H9 (cell line): ENCODE data around the gene LRRC34. TPM values are rescaled to one million over a fixed set of nuclear protein-coding genes. Genes with fewer than 3 reads are reported as not detected.

Source experiments
- DNase-seq: peaks from one replicate; pipeline ENCODE4 v3.0.0-alpha.2; 2017
- H2AFZ ChIP-seq: one replicate; pipeline ENCODE4 v1.6.1; 2013; ENCODE audit warnings: mild to moderate bottlenecking, low read length, control low read depth, moderate library complexity
- H2AK5ac ChIP-seq: 2 replicates; pipeline ENCODE4 v1.6.1; 2013; ENCODE audit warnings: low read length, control low read depth, mixed read lengths; ENCODE audit not compliant: insufficient read length
- H2BK120ac ChIP-seq: one replicate; pipeline ENCODE4 v1.6.1; 2013; ENCODE audit warnings: low read depth, mild to moderate bottlenecking, low read length, control low read depth, inconsistent platforms; ENCODE audit not compliant: poor library complexity, severe bottlenecking
- H2BK12ac ChIP-seq: 2 replicates; pipeline ENCODE4 v1.6.1; 2013; ENCODE audit warnings: low read length, control low read depth, mixed read lengths, low read depth; ENCODE audit not compliant: insufficient read length
- H2BK15ac ChIP-seq: 2 replicates; pipeline ENCODE4 v1.6.1; 2013; ENCODE audit warnings: low read depth, low read length, control low read depth
- H2BK20ac ChIP-seq: one replicate; pipeline ENCODE4 v1.6.1; 2013; ENCODE audit warnings: low read depth, mild to moderate bottlenecking, low read length, control low read depth, inconsistent platforms; ENCODE audit not compliant: poor library complexity, severe bottlenecking
- H2BK5ac ChIP-seq: 2 replicates; pipeline ENCODE4 v1.6.1; 2013; ENCODE audit warnings: low read length, control low read depth, mixed read lengths; ENCODE audit not compliant: insufficient read length
- H3K14ac ChIP-seq: 2 replicates; pipeline ENCODE4 v1.6.1; 2013; ENCODE audit warnings: low read length, control low read depth; ENCODE audit not compliant: insufficient read depth
- H3K18ac ChIP-seq: 2 replicates; pipeline ENCODE4 v1.6.1; 2013; ENCODE audit warnings: low read depth, mild to moderate bottlenecking, mixed read lengths, low read length, control low read depth; ENCODE audit not compliant: insufficient read length
- H3K23ac ChIP-seq: 2 replicates; pipeline ENCODE4 v1.6.1; 2013; ENCODE audit warnings: low read length, control low read depth, mixed read lengths, low read depth; ENCODE audit not compliant: insufficient read length
- H3K23me2 ChIP-seq: 2 replicates; pipeline ENCODE4 v1.6.1; 2013; ENCODE audit warnings: low read depth, mild to moderate bottlenecking, mixed read lengths, low read length, control low read depth; ENCODE audit not compliant: insufficient read length, poor library complexity, severe bottlenecking
- H3K27ac ChIP-seq: 2 replicates; pipeline ENCODE4 v1.5.1; 2013; ENCODE audit warnings: low read length, control low read depth, mixed read lengths, low read depth; ENCODE audit not compliant: insufficient read length
- H3K27me3 ChIP-seq: 2 replicates; pipeline ENCODE4 v1.6.1; 2013; ENCODE audit warnings: low read length, control low read depth, inconsistent platforms; ENCODE audit not compliant: insufficient read depth
- H3K4ac ChIP-seq: 2 replicates; pipeline ENCODE4 v1.6.1; 2013; ENCODE audit warnings: low read depth, mild to moderate bottlenecking, control low read depth, inconsistent platforms, low read length, moderate library complexity
- H3K4me1 ChIP-seq: 2 replicates; pipeline ENCODE4 v1.6.1; 2013; ENCODE audit warnings: low read length, control low read depth, inconsistent platforms; ENCODE audit not compliant: insufficient read depth
- H3K4me2 ChIP-seq: 2 replicates; pipeline ENCODE4 v1.6.1; 2013; ENCODE audit warnings: low read length, control low read depth, mixed read lengths; ENCODE audit not compliant: insufficient read length, insufficient read depth
- H3K56ac ChIP-seq: 2 replicates; pipeline ENCODE4 v1.6.1; 2013; ENCODE audit warnings: low read depth, mild to moderate bottlenecking, mixed read lengths, low read length, control low read depth; ENCODE audit not compliant: insufficient read length
- H3K79me1 ChIP-seq: 2 replicates; pipeline ENCODE4 v1.6.1; 2013; ENCODE audit warnings: low read depth, mild to moderate bottlenecking, moderate library complexity, low read length, control low read depth, inconsistent platforms; ENCODE audit not compliant: insufficient read depth, poor library complexity, severe bottlenecking
- H3K79me2 ChIP-seq: 2 replicates; pipeline ENCODE4 v1.6.1; 2013; ENCODE audit warnings: low read length, control low read depth, inconsistent platforms; ENCODE audit not compliant: insufficient read depth
- H3K9ac ChIP-seq: 2 replicates; pipeline ENCODE4 v1.6.1; 2013; ENCODE audit warnings: low read length, control low read depth, mixed read lengths; ENCODE audit not compliant: insufficient read length; ENCODE audit errors: extremely low read depth
- H3K9me3 ChIP-seq: one replicate; pipeline ENCODE4 v1.6.1; 2013; ENCODE audit warnings: low read depth, low read length, inconsistent platforms; ENCODE audit not compliant: control insufficient read depth
- H3T11ph ChIP-seq: one replicate; pipeline ENCODE4 v1.6.1; 2013; ENCODE audit warnings: mild to moderate bottlenecking, low read length, control low read depth, inconsistent platforms
- H4K20me1 ChIP-seq: one replicate; pipeline ENCODE4 v1.6.1; 2013; ENCODE audit not compliant: control insufficient read depth, insufficient read length, insufficient read depth
- H4K5ac ChIP-seq: 2 replicates; pipeline ENCODE4 v1.6.1; 2013; ENCODE audit warnings: low read depth, mild to moderate bottlenecking, mixed read lengths, low read length, control low read depth; ENCODE audit not compliant: insufficient read length
- H4K8ac ChIP-seq: replicated peaks from 2 replicates; pipeline ENCODE4 v1.6.1; 2013; ENCODE audit warnings: low read length, control low read depth, mixed read lengths, low read depth; ENCODE audit not compliant: insufficient read length
- H4K91ac ChIP-seq: 2 replicates; pipeline ENCODE4 v1.6.1; 2013; ENCODE audit warnings: low read depth, mild to moderate bottlenecking, moderate library complexity, mixed read lengths, low read length, control low read depth; ENCODE audit not compliant: insufficient read length
- H3K27ac Mint-ChIP-seq, 3 experiments: 2 replicates in 2 of 3; 3 replicates in 1 of 3; pipeline ENCODE4 v1.8.0; 2020 to 2021; ENCODE audit warnings: mixed read lengths in 3 of 3, mild to moderate bottlenecking in 1 of 3, moderate library complexity in 1 of 3
- H3K27me3 Mint-ChIP-seq: 2 replicates; pipeline ENCODE4 v1.8.0; 2021; ENCODE audit warnings: low read depth, mild to moderate bottlenecking, moderate library complexity, mixed read lengths
- H3K36me3 Mint-ChIP-seq, 3 experiments: 2 replicates in 2 of 3; 3 replicates in 1 of 3; pipeline ENCODE4 v1.8.0; 2020 to 2021; ENCODE audit warnings: low read depth in 3 of 3, mixed read lengths in 3 of 3; ENCODE audit not compliant: insufficient read depth in 1 of 3
- H3K4me1 Mint-ChIP-seq, 2 experiments: 2 replicates each; pipeline ENCODE4 v1.8.0; 2020; ENCODE audit warnings: mixed read lengths in 2 of 2
- H3K4me3 Mint-ChIP-seq, 2 experiments: 2 replicates in 1 of 2; 3 replicates in 1 of 2; pipeline ENCODE4 v1.8.0; 2020 to 2021; ENCODE audit warnings: mild to moderate bottlenecking in 2 of 2, mixed read lengths in 2 of 2, moderate library complexity in 1 of 2
- H3K9me3 Mint-ChIP-seq, 2 experiments: 2 replicates in 1 of 2; 3 replicates in 1 of 2; pipeline ENCODE4 v1.8.0; 2020; ENCODE audit warnings: mild to moderate bottlenecking in 2 of 2, mixed read lengths in 2 of 2, moderate library complexity in 1 of 2
- WGBS: extraction: QIAGEN DNeasy Blood & Tissue Kit; methylation state at CpG from one replicate; pipeline ENCODE4 v1.1.7; 2013; ENCODE audit warnings: missing lambda C conversion rate, low lambda C conversion rate, mixed read lengths; ENCODE audit not compliant: insufficient read length; ENCODE audit errors: extremely low coverage; 5-methylcytosine and 5-hydroxymethylcytosine counted together
- total RNA-seq: library from RNA; stranded (reverse); gene quantifications from 2 replicates; pipeline ENCODE4 v1.2.1, GENCODE V29; 2021
- TF ChIP-seq, protein P1 (sequence below): fragments of 200-600 bp; sonication (generic); conservative IDR thresholded peaks from 3 replicates; pipeline ENCODE4 v1.8.0; 2021; ENCODE audit warnings: antibody characterized with exemption, mild to moderate bottlenecking

Gene LRRC34
- total RNA-seq, 1 experiment from 2014 or later, result 4.6 TPM

DNA sequence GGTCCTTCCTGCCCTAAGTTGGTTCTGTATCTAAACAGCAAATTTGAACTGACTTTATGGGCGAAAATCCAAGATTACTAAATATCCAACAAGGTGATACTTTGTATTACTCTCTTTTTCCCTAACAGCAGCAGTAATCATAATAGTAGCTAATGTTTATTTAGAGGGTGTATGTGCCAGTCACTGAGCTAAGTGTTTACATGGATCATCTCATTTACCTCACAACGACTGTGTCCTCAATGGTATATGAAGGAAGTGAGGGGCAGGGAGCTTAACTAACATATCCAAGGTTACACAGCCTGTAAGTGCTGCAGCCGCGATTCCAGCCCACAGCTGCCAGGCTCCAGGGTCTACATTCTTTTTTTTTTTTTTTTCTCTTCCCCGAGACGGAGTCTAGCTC is 10.3 kb upstream of the LRRC34 start:
- Histone ChIP-seq H2BK20ac (no peak overlapping the region), H3K27me3 (no peaks in the 10 kb centered on the region), H2AK5ac (no peak overlapping the region), H2BK15ac (no peak overlapping the region), H3K9ac (no peak overlapping the region), H3K9me3 (no peaks in the 10 kb centered on the region), H3K23ac (no peak overlapping the region), H4K91ac (no peak overlapping the region), H3K23me2 (no peaks in the 10 kb centered on the region), H3K14ac (no peak overlapping the region), H2BK120ac (no peak overlapping the region), H4K20me1 (no peaks in the 10 kb centered on the region), H3K56ac (no peak overlapping the region), H3K79me1 (no peaks in the 10 kb centered on the region), H3K18ac (no peak overlapping the region), H3K4me2 (no peak overlapping the region), H2BK5ac (no peak overlapping the region), H4K8ac (no peak overlapping the region), H3T11ph (no peak overlapping the region), H3K4me1 (no peaks in the 10 kb centered on the region), H2BK12ac (no peak overlapping the region), H2AFZ (no peak overlapping the region), H3K27ac (no peak overlapping the region), H4K5ac (no peak overlapping the region), H3K4ac (no peak overlapping the region), H3K79me2 (no peaks in the 10 kb centered on the region)
- Mint-ChIP-seq H3K4me1 (peaks cover 0 to 4% of the 10 kb centered on the region in 2 experiments; a peak in 2 of 4 replicates), H3K36me3 (no peaks in the 10 kb centered on the region), H3K27me3 (no peaks in the 10 kb centered on the region; the same call in 1 of the 2 replicates), H3K4me3 (no peak overlapping the region), H3K9me3 (no peaks in the 10 kb centered on the region), H3K27ac (no peak overlapping the region; a peak in 1 of 7 replicates)
- no CpG with 5 or more reads among the region's 6 CpGs for WGBS
- TF ChIP-seq, protein P1, sequence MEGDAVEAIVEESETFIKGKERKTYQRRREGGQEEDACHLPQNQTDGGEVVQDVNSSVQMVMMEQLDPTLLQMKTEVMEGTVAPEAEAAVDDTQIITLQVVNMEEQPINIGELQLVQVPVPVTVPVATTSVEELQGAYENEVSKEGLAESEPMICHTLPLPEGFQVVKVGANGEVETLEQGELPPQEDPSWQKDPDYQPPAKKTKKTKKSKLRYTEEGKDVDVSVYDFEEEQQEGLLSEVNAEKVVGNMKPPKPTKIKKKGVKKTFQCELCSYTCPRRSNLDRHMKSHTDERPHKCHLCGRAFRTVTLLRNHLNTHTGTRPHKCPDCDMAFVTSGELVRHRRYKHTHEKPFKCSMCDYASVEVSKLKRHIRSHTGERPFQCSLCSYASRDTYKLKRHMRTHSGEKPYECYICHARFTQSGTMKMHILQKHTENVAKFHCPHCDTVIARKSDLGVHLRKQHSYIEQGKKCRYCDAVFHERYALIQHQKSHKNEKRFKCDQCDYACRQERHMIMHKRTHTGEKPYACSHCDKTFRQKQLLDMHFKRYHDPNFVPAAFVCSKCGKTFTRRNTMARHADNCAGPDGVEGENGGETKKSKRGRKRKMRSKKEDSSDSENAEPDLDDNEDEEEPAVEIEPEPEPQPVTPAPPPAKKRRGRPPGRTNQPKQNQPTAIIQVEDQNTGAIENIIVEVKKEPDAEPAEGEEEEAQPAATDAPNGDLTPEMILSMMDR, result no peak
- no peak for DNase-seq
